Right lobe of liver (tissue), 4 donors: ENCODE results near the gene CFAP20.

Source experiments
- CTCF ChIP-seq, 4 donors: fragments of 200-600 bp in 3 of 4; fragments of 450-650 bp in 1 of 4; IDR thresholded peaks; one replicate each; pipeline versions ENCODE4 v1.5.1 to v1.8.0; 2016 to 2022; ENCODE audit warnings: antibody characterized with exemption in 4 of 4, mild to moderate bottlenecking in 2 of 4
- POLR2A ChIP-seq: fragments of 450-650 bp; IDR thresholded peaks from one replicate; pipeline ENCODE4 v1.6.1; 2017; ENCODE audit warnings: antibody characterized with exemption, mild to moderate bottlenecking
- donor health status: DM: no; HTN: no; CAD: no.
- donor health status: DM: no; HTN: no; CAD: no.
- donor health status: DM: no; HTN: yes; CAD: no.

DNA sequence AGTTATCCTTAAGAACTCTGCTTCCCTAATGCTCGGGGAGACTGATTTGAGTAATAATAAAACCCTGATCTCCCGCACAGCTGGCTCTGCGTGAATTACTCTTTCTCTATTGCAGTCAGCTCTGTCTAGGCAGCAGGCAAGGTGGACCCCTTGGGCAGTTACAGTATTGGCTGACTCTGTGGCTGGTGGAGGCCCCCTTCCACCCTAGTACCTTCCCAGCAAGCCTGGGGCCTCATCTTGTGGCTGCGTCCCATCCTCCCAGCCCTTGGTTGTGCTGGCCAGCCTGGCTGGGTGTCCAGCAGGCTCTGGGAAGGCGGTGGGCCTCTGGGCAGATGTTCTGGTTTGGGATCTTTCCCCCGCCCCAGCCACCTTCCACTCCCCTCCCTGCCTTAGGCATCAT is 44.5 kb downstream of the CFAP20 start:
- TF ChIP-seq CTCF (IDR thresholded peaks at IDR 0.05) = no peak
- no peak for TF ChIP-seq POLR2A
